ENCODE data around the gene ZNF850.
A peak's percentile ranks its signal among the peaks of the same experiment; 100 is the strongest.

ZNF850 gene

GRCh38 chr19:36688058-36688457 lies 84.5 kb downstream of the ZNF850 start:
- no peak for DNase-seq (ENCODE audit: low read depth in 2 of 2)

DNA sequence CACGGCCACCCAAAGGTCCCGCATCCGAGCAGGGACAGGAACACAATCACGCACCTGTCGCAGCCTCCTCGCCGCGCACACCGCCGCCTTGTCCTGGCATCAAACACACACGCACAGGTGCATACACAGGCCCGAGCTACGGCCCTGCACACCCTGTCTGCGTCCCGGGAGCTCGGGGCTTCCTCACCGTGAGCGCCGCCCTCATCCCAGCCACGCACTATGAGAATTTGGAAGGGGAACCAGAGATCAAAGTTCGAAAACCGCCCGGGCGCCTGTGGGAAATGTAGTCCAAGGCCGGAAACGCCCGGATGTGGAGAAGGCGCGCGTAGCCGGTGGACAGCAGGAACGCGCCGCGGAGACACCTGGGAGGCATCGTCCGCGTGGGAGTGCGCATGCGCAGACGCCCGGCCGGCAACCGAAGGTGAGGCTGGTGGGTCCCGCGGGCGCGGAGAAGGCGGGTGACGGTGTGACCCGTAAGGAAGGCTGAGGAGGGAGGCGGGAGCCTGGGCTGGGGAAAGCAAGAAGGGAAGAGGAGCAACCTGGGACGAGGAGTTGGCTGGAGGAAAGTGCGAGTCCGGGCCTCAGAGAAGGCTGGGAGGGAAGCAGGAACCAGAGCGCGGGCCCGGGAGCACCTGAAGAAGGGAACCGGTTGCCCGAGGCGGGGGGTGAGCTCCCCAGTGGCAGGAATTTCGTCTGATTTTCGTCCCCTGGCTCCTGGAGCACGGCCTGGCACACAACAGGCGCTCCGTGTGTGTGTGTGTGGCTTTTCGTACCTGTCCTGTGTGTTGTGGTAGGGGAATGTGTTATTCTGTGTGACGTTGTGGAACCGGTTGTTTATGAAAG lies 85.2 kb downstream of the ZNF850 start, which contains the start of gene ZNF567:
Gene ZNF567 (plus strand): TSS at position 399 of the 843 bp plus-strand sequence. CDS start 7,256 bp downstream, outside the sequence.
- peak; percentile 98 for DNase-seq (ENCODE audit: low read depth in 2 of 2)

- no peak for DNase-seq (ENCODE audit: low read depth in 2 of 2)
Measured at GRCh38 chr19:36686365-36687213, 86.0 kb downstream of the ZNF850 start.

DNA sequence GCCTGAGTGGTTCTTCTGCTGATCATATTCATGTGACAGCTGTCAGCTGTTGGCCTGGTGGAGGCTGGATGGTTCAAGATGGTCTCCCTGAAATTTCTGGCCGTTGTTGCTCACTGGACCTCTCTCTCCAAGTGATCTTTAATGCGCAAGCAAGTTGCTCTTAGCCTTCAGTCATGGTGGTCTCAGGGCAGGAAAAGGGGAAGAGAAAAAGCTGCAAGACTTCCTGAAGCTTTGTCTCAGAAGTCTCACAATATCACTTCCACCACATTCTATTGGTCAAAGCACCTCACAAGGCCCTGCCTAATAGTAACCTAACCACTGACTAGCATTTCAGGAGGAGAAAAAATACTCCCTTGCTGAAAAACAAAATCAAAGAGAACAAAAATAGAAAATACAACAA lies 86.8 kb downstream of the ZNF850 start:
- DNase-seq (ENCODE audit: low read depth in 2 of 2) = no peak

GRCh38 chr19:36679455-36679854 lies 93.2 kb downstream of the ZNF850 start:
- DNase-seq (ENCODE audit: low read depth in 2 of 2) = no peak

DNA sequence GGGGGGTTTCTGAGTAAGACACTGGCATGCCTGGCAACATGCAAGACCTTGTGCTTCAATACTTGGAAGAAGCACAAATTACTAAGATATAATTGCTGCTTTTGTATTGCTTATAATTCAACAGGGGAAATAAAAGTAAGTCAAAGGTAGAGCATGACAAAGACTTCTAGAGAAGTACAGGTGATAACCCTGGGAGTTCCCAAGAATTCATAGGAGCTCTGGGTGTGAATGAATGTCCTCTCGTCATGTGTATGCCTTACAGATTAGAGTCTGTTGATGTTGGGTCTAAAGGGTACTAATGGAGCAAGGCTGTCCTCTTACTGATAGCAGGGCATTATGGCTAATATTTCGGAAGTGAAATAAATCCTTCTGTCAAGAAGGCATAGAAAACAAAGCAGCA lies 98.4 kb downstream of the ZNF850 start:
- no peak for DNase-seq (ENCODE audit: low read depth in 2 of 2)

GRCh38 chr19:36672368-36672767 lies 100.2 kb downstream of the ZNF850 start:
- DNase-seq (ENCODE audit: low read depth in 2 of 2) = no peak

- DNase-seq (ENCODE audit: low read depth in 2 of 2) = no peak
Measured at GRCh38 chr19:36668646-36669045, 104.0 kb downstream of the ZNF850 start.

- no peak for DNase-seq (ENCODE audit: low read depth in 2 of 2)
Measured at GRCh38 chr19:36665832-36666231, 106.8 kb downstream of the ZNF850 start.

Measured in stimulated activated CD8-positive, alpha-beta memory T cell treated with anti-CD3 and anti-CD28 coated beads, Interleukin-15, amount 100 ng/mL, for 48 hours (primary cell).